GM21529 (cell line): ENCODE results near the gene GLUL.
"Not testable (repeated sequence)": the region's sequence is repeated elsewhere in the genome, so short reads cannot be mapped to it uniquely, and the experiment has no call there.

Source experiments
- ATAC-seq: cut with Tn5 transposase; IDR thresholded peaks from one replicate; pipeline ENCODE4 v1.9.1; 2021; ENCODE audit not compliant: unreplicated experiment

GLUL gene

GRCh38 chr1:182370532-182370931, 21.1 kb downstream of the GLUL start:
- no peak for ATAC-seq

- ATAC-seq, result no peak
Measured at GRCh38 chr1:182368903-182369302, 22.7 kb downstream of the GLUL start.

GRCh38 chr1:182368358-182368757, 23.2 kb downstream of the GLUL start:
- no peak for ATAC-seq

GRCh38 chr1:182367926-182368325, 23.7 kb downstream of the GLUL start:
- no peak for ATAC-seq

- no peak for ATAC-seq
Measured at GRCh38 chr1:182366596-182366995, 25.0 kb downstream of the GLUL start.

GRCh38 chr1:182359645-182360044, 31.9 kb downstream of the GLUL start:
- no peak for ATAC-seq

GRCh38 chr1:182357913-182358312, 33.7 kb downstream of the GLUL start:
- ATAC-seq, result no peak

- no peak for ATAC-seq
Measured at GRCh38 chr1:182357171-182357570, 34.4 kb downstream of the GLUL start.

GRCh38 chr1:182355723-182356098, 35.9 kb downstream of the GLUL start:
- no peak for ATAC-seq

- ATAC-seq, result no peak
Measured at GRCh38 chr1:182351790-182352364, 39.7 kb downstream of the GLUL start.

GRCh38 chr1:182350839-182351238, 40.8 kb downstream of the GLUL start:
- ATAC-seq, result no peak

- ATAC-seq, result no peak
Measured at GRCh38 chr1:182348961-182349747, 42.4 kb downstream of the GLUL start.

- no peak for ATAC-seq
Measured at GRCh38 chr1:182347019-182347418, 44.6 kb downstream of the GLUL start.

- ATAC-seq, result no peak
Measured at GRCh38 chr1:182340233-182341058, 51.1 kb downstream of the GLUL start.

GRCh38 chr1:182339684-182340083, 51.9 kb downstream of the GLUL start:
- ATAC-seq, result no peak

- ATAC-seq, result no peak
Measured at GRCh38 chr1:182338806-182339370, 52.7 kb downstream of the GLUL start.

GRCh38 chr1:182337736-182338571, 53.6 kb downstream of the GLUL start:
- ATAC-seq, result no peak

- ATAC-seq, result no peak
Measured at GRCh38 chr1:182335771-182336566, 55.6 kb downstream of the GLUL start.

- ATAC-seq, result not testable (repeated sequence)
Measured at GRCh38 chr1:182333071-182333571, 58.5 kb downstream of the GLUL start.
